Neural crest cell (in vitro differentiated cells): ENCODE measurements around the gene SLC37A3. TPM values are rescaled to one million over a fixed set of nuclear protein-coding genes. Genes with fewer than 3 reads are reported as not detected.

Source experiments
- DNase-seq: peaks from one replicate; pipeline ENCODE4 v3.0.0; 2021; ENCODE audit warnings: low read depth, mixed read lengths, low spot score
- H3K27ac Mint-ChIP-seq: one replicate; pipeline ENCODE4 v1.8.0; 2021; ENCODE audit warnings: mild to moderate bottlenecking, mixed read lengths; ENCODE audit not compliant: unreplicated experiment
- H3K27me3 Mint-ChIP-seq: 2 replicates; pipeline ENCODE4 v1.8.0; 2021; ENCODE audit warnings: low read depth, mild to moderate bottlenecking, mixed read lengths
- H3K36me3 Mint-ChIP-seq: 2 replicates; pipeline ENCODE4 v1.8.0; 2021; ENCODE audit warnings: low read depth, mild to moderate bottlenecking, mixed read lengths
- H3K4me1 Mint-ChIP-seq: 2 replicates; pipeline ENCODE4 v1.8.0; 2021; ENCODE audit warnings: mixed read lengths
- H3K4me3 Mint-ChIP-seq: one replicate; pipeline ENCODE4 v1.8.0; 2021; ENCODE audit warnings: mild to moderate bottlenecking, mixed read lengths
- H3K9me3 Mint-ChIP-seq: 2 replicates; pipeline ENCODE4 v1.8.0; 2021; ENCODE audit warnings: mixed read lengths
- CTCF ChIP-seq: fragments of 200-600 bp; sonication (generic); conservative IDR thresholded peaks from 2 replicates; pipeline ENCODE4 v1.5.0; 2021; ENCODE audit warnings: antibody characterized with exemption, mild to moderate bottlenecking
- total RNA-seq: library from RNA; stranded (reverse); gene quantifications from 2 replicates; pipeline ENCODE4 v1.2.1, GENCODE V29; 2021

The SLC37A3 gene
- total RNA-seq, 1 donor from 2014 or later = 48.2 TPM

- Mint-ChIP-seq H3K36me3 (peaks cover 4% of the 10 kb centered on the region), H3K4me3 (no peak overlapping the region), H3K9me3 (no peaks in the 10 kb centered on the region), H3K27me3 (no peaks in the 10 kb centered on the region), H3K27ac (no peak overlapping the region), H3K4me1 (no peaks in the 10 kb centered on the region)
- no peak for DNase-seq
- no peak for TF ChIP-seq CTCF
These were observed 29.0 kb downstream of the SLC37A3 start for GRCh38 chr7:140369294-140369693.

GRCh38 chr7:140367528-140367927, 30.8 kb downstream of the SLC37A3 start:
- no peak for DNase-seq
- Mint-ChIP-seq H3K9me3 (no peaks in the 10 kb centered on the region), H3K4me3 (no peak overlapping the region), H3K4me1 (no peaks in the 10 kb centered on the region), H3K36me3 (peaks cover 11% of the 10 kb centered on the region), H3K27me3 (no peaks in the 10 kb centered on the region), H3K27ac (no peak overlapping the region)
- no peak for TF ChIP-seq CTCF

- no peak for DNase-seq
- peaks cover 19% of the 10 kb centered on the region for H3K36me3 Mint-ChIP-seq
- H3K4me1 Mint-ChIP-seq = no peaks in the 10 kb centered on the region
- H3K9me3 Mint-ChIP-seq = peaks cover 2% of the 10 kb centered on the region
- no peaks in the 10 kb centered on the region for H3K27me3 Mint-ChIP-seq
- no peak for TF ChIP-seq CTCF
- H3K27ac Mint-ChIP-seq = no peak overlapping the region
- H3K4me3 Mint-ChIP-seq = no peak overlapping the region
These were observed 33.5 kb downstream of the SLC37A3 start for GRCh38 chr7:140364819-140365218.

GRCh38 chr7:140360697-140361229, 37.6 kb downstream of the SLC37A3 start:
- TF ChIP-seq CTCF = no peak
- no peak overlapping the region for H3K4me3 Mint-ChIP-seq
- no peak overlapping the region for H3K27ac Mint-ChIP-seq
- peaks cover 2% of the 10 kb centered on the region for H3K9me3 Mint-ChIP-seq
- DNase-seq = no peak
- H3K4me1 Mint-ChIP-seq = no peaks in the 10 kb centered on the region
- no peaks in the 10 kb centered on the region for H3K27me3 Mint-ChIP-seq
- peaks cover 29% of the 10 kb centered on the region for H3K36me3 Mint-ChIP-seq

- Mint-ChIP-seq H3K9me3 (peaks cover 2% of the 10 kb centered on the region), H3K4me3 (no peak overlapping the region), H3K4me1 (no peaks in the 10 kb centered on the region), H3K27ac (peak overlapping the region; percentile 78), H3K36me3 (peaks cover 30% of the 10 kb centered on the region), H3K27me3 (no peaks in the 10 kb centered on the region)
- no peak for DNase-seq
- no peak for TF ChIP-seq CTCF
These were observed 39.8 kb downstream of the SLC37A3 start for GRCh38 chr7:140358412-140359051.
